ENCODE results near the gene WDR13. TPM values are rescaled to one million over a fixed set of nuclear protein-coding genes. Genes with fewer than 3 reads are reported as not detected.

The WDR13 gene
- total RNA-seq, 1 experiment from 2014 or later, result 64.2 TPM

- no peaks in the 10 kb centered on the region for H3K9me3 ChIP-seq (replicated peaks)
- no peak overlapping the region for H3K27ac ChIP-seq
- peak in 1 of 2 experiments; percentile 4 for DNase-seq (ENCODE audit: low read depth in 1 of 2, low spot score in 2 of 2)
- H3K36me3 ChIP-seq, result peaks cover 56% of the 10 kb centered on the region
- no peak overlapping the region for H3K4me3 ChIP-seq
- H3K27me3 ChIP-seq (replicated peaks), result 0 out of 2 replicates have a peak, but pooled peaks cover 2% of the 10 kb centered on the region
- peaks cover 12% of the 10 kb centered on the region for H3K4me1 ChIP-seq (replicated peaks)
Measured at GRCh38 chrX:48578661-48579128, 18.6 kb upstream of the WDR13 start.

- H3K4me3 ChIP-seq, result no peak overlapping the region
- DNase-seq (ENCODE audit: low read depth in 1 of 2, low spot score in 2 of 2), result no peak
- peaks cover 56% of the 10 kb centered on the region for H3K36me3 ChIP-seq
- no peak overlapping the region for H3K27ac ChIP-seq
- no peaks in the 10 kb centered on the region for H3K9me3 ChIP-seq (replicated peaks)
- H3K27me3 ChIP-seq (replicated peaks), result 0 out of 2 replicates have a peak, but pooled peaks cover 2% of the 10 kb centered on the region
- H3K4me1 ChIP-seq (replicated peaks), result peaks cover 9% of the 10 kb centered on the region
Measured at GRCh38 chrX:48579259-48579658, 18.0 kb upstream of the WDR13 start.

- no peak overlapping the region for H3K27ac ChIP-seq
- 0 out of 2 replicates have a peak, but pooled peaks cover 2% of the 10 kb centered on the region for H3K27me3 ChIP-seq (replicated peaks)
- no peaks in the 10 kb centered on the region for H3K9me3 ChIP-seq (replicated peaks)
- no peak for DNase-seq (ENCODE audit: low read depth in 1 of 2, low spot score in 2 of 2)
- peaks cover 42% of the 10 kb centered on the region for H3K36me3 ChIP-seq
- peaks cover 7% of the 10 kb centered on the region for H3K4me1 ChIP-seq (replicated peaks)
- H3K4me3 ChIP-seq, result no peak overlapping the region
Measured at GRCh38 chrX:48580662-48581061, 16.6 kb upstream of the WDR13 start.

DNA sequence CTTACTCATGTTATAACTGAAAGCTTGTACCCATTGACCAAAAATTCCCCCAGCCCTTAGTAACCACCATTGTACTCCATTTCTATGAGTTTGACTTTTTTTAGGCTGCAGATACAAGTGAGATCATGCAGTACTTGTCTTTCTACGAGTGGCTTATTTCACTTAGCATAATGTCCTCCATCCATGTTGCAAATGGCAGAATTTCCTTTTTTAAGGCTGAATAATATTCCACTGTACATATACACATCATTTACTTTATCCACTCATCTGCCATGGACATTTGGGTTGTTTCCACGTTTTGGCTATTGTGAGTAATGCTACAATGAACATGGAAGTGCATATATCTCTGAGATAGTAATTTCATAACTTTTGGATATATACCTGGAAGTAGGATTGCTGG lies 12.6 kb upstream of the WDR13 start:
- no peak for DNase-seq (ENCODE audit: low read depth in 1 of 2, low spot score in 2 of 2)
- H3K27me3 ChIP-seq (replicated peaks), result no peaks in the 10 kb centered on the region
- H3K9me3 ChIP-seq (replicated peaks), result no peaks in the 10 kb centered on the region
- peaks cover 1% of the 10 kb centered on the region; the same call in 1 of the 2 replicates for H3K36me3 ChIP-seq
- no peak overlapping the region for H3K27ac ChIP-seq
- no peak overlapping the region for H3K4me3 ChIP-seq
- H3K4me1 ChIP-seq (replicated peaks), result 0 out of 2 replicates have a peak, but pooled peaks cover 3% of the 10 kb centered on the region

- no peaks in the 10 kb centered on the region for H3K36me3 ChIP-seq
- DNase-seq (ENCODE audit: low read depth in 1 of 2, low spot score in 2 of 2), result no peak
- H3K4me1 ChIP-seq (replicated peaks), result peaks cover 22% of the 10 kb centered on the region
- H3K27ac ChIP-seq, result no peak overlapping the region
- H3K9me3 ChIP-seq (replicated peaks), result no peaks in the 10 kb centered on the region
- H3K4me3 ChIP-seq, result no peak overlapping the region
- no peaks in the 10 kb centered on the region for H3K27me3 ChIP-seq (replicated peaks)
Measured at GRCh38 chrX:48589482-48590162, 7.7 kb upstream of the WDR13 start.

GRCh38 chrX:48590203-48591103 lies 6.8 kb upstream of the WDR13 start:
- Histone ChIP-seq H3K27me3 (replicated peaks) (no peaks in the 10 kb centered on the region), H3K9me3 (replicated peaks) (no peaks in the 10 kb centered on the region), H3K4me1 (replicated peaks) (peaks cover 22% of the 10 kb centered on the region), H3K27ac (peak overlapping the region; percentile 61), H3K4me3 (no peak overlapping the region), H3K36me3 (no peaks in the 10 kb centered on the region)
- no peak for DNase-seq (ENCODE audit: low read depth in 1 of 2, low spot score in 2 of 2)

DNA sequence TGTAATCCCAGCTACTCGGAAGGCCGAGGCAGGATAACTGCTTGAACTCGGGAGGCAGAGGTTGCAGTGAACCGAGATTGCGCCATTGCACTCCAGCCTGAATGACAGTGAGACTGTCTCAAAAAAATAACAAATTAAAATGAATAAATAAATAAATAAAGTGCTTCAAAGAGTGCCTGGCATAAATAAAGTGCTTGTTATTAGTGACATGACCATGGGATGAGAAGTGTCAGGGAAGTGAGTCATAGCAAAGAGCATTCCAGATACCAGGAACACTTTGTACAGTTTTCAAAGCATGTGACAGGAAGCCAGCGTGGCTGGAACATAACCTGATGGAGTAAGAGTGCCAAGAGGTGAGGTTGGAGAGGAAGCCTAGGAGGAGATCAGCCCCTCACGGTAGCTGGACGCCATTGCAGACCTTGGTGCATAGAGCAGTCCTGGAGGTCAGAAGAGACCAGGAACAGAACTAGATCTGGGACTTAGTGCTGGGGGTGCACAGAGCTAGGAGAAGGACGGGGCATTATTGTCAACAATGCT lies 6.0 kb upstream of the WDR13 start:
- Histone ChIP-seq H3K9me3 (replicated peaks) (no peaks in the 10 kb centered on the region), H3K27ac (peak overlapping the region; percentile 61)

DNA sequence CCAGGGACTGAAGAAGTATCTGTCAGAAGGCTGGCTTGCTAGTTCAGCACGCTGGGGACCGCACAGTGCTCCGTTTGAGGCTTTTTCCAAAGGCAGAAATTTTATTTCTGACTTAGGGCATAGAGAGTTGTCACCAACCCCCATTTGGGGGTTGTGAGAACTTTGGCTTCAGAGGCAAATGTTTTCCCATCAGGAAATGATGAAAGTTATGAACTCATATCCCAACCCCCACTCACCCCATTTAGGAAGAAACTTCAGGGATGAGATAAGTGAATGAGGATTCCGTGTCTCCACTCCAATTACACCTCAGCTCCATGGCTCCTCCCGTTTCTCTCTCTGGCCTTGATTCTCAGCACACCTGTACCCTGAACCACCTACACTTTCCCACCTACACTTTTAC lies 4.3 kb upstream of the WDR13 start:
- no peak for DNase-seq (ENCODE audit: low read depth in 1 of 2, low spot score in 2 of 2)
- Histone ChIP-seq H3K36me3 (peaks cover 3% of the 10 kb centered on the region; the same call in 1 of the 2 replicates), H3K4me1 (replicated peaks) (peaks cover 25% of the 10 kb centered on the region), H3K9me3 (replicated peaks) (no peaks in the 10 kb centered on the region), H3K4me3 (no peak overlapping the region), H3K27ac (no peak overlapping the region), H3K27me3 (replicated peaks) (no peaks in the 10 kb centered on the region)

More for the DNA sequence above, 6.0 kb upstream of the WDR13 start:
- Histone ChIP-seq H3K36me3 (no peaks in the 10 kb centered on the region), H3K27me3 (replicated peaks) (no peaks in the 10 kb centered on the region), H3K4me3 (no peak overlapping the region), H3K4me1 (replicated peaks) (peaks cover 22% of the 10 kb centered on the region)
- DNase-seq (ENCODE audit: low read depth in 1 of 2, low spot score in 2 of 2), result peak; percentile 64 to 65

DNA sequence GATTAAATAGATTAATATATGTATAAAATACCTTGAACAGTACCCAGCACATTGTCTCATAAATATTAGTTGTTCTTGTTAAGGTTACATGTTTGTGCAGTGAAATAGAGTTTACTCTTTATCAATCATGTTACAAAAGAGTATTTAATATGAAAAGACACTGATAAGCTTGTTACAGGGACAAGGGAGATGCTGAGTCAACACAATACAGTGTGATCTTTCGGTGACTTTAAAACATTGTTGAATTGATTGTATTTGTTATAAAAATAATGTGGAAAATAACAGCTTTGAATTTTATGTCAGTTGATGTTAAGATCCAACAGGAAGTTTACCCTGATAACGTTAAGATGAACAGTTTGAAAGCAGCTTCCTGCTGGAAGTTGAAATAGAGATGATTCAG lies 1.4 kb upstream of the WDR13 start:
- Histone ChIP-seq H3K36me3 (peaks cover 29% of the 10 kb centered on the region), H3K27ac (no peak overlapping the region)
- DNase-seq (ENCODE audit: low read depth in 1 of 2, low spot score in 2 of 2), result no peak

DNA sequence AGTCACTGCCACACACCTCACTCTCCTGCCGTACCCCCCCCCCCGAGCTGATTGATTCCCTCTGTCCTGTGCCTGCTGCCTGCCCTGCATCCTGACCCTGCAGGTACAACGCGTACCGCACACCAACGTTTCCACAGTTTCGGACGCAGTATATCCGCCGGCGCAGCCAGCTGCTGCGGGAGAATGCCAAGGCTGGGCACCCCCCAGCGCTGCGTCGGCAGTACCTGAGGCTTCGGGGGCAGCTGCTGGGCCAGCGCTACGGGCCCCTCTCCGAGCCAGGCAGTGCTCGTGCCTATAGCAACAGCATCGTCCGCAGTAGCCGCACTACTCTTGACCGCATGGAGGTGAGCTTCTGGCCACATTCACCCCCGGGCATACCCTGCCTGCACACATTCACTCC lies 1.3 kb downstream of the WDR13 start:
- Histone ChIP-seq H3K36me3 (peaks cover 40% of the 10 kb centered on the region), H3K27ac (no peak overlapping the region), H3K27me3 (replicated peaks) (no peaks in the 10 kb centered on the region), H3K4me1 (replicated peaks) (peaks cover 9% of the 10 kb centered on the region; the same call in 1 of the 2 replicates), H3K4me3 (peak overlapping the region; percentile 86), H3K9me3 (replicated peaks) (no peaks in the 10 kb centered on the region)
- DNase-seq (ENCODE audit: low read depth in 1 of 2, low spot score in 2 of 2), result no peak

More for the DNA sequence above, 1.4 kb upstream of the WDR13 start:
- Histone ChIP-seq H3K4me3 (no peak overlapping the region), H3K9me3 (replicated peaks) (no peaks in the 10 kb centered on the region), H3K4me1 (replicated peaks) (peaks cover 21% of the 10 kb centered on the region), H3K27me3 (replicated peaks) (no peaks in the 10 kb centered on the region)

DNA sequence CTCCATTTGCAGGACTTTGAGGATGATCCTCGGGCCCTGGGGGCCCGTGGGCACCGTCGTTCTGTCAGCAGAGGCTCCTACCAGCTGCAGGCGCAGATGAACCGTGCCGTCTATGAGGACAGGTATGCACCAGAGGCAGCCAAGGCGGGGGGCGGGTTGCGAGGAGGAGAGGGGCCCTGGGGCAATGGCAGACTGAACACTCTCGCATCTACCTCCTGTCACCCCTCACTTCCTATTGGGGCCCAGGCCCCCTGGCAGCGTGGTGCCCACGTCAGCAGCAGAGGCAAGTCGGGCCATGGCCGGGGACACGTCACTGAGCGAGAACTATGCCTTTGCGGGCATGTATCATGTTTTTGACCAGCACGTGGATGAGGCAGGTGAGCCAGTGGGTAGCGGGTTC lies 2.0 kb downstream of the WDR13 start:
- Histone ChIP-seq H3K27me3 (replicated peaks) (no peaks in the 10 kb centered on the region), H3K36me3 (peaks cover 40% of the 10 kb centered on the region), H3K27ac (no peak overlapping the region), H3K9me3 (replicated peaks) (no peaks in the 10 kb centered on the region), H3K4me1 (replicated peaks) (peaks cover 9% of the 10 kb centered on the region; the same call in 1 of the 2 replicates), H3K4me3 (no peak overlapping the region)
- no peak for DNase-seq (ENCODE audit: low read depth in 1 of 2, low spot score in 2 of 2)

DNA sequence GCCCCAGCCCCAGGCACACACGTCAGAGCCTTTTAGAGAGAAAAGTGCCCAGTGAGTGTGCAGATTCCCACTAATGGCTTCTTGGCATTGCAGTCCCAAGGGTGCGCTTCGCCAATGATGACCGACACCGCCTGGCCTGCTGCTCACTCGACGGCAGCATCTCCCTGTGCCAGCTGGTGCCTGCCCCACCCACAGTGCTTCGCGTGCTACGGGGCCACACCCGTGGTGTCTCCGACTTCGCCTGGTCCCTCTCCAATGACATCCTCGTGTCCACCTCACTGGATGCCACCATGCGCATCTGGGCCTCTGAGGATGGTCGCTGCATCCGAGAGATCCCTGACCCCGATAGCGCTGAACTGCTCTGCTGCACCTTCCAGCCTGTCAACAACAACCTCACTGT lies 2.9 kb downstream of the WDR13 start:
- H3K27me3 ChIP-seq (replicated peaks), result no peaks in the 10 kb centered on the region

GRCh38 chrX:48601741-48602394 lies 4.6 kb downstream of the WDR13 start:
- Histone ChIP-seq H3K36me3 (peaks cover 40% of the 10 kb centered on the region), H3K27me3 (replicated peaks) (no peaks in the 10 kb centered on the region), H3K4me1 (replicated peaks) (peaks cover 9% of the 10 kb centered on the region; the same call in 1 of the 2 replicates), H3K9me3 (replicated peaks) (no peaks in the 10 kb centered on the region), H3K4me3 (no peak overlapping the region), H3K27ac (no peak overlapping the region)
- no peak for DNase-seq (ENCODE audit: low read depth in 1 of 2, low spot score in 2 of 2)

More for the DNA sequence above, 2.9 kb downstream of the WDR13 start:
- DNase-seq (ENCODE audit: low read depth in 1 of 2, low spot score in 2 of 2), result no peak
- no peak overlapping the region for H3K27ac ChIP-seq
- H3K9me3 ChIP-seq (replicated peaks), result no peaks in the 10 kb centered on the region
- H3K4me1 ChIP-seq (replicated peaks), result peaks cover 9% of the 10 kb centered on the region; the same call in 1 of the 2 replicates
- no peak overlapping the region for H3K4me3 ChIP-seq
- peaks cover 40% of the 10 kb centered on the region for H3K36me3 ChIP-seq

Data from SJSA1 (cell line).